GM08714 (cell line): ENCODE measurements around the gene LDB2.

ENCODE experiments used
- H3K4me3 ChIP-seq: fragments of 200-500 bp; sonication (Bioruptor generic); 2 replicates; pipeline ENCODE4 v1.5.1; 2014; ENCODE audit warnings: mild to moderate bottlenecking, low read length, inconsistent platforms
- ZNF274 ChIP-seq: IDR thresholded peaks from 2 replicates; pipeline ENCODE4 v1.6.1; 2012; ENCODE audit warnings: mild to moderate bottlenecking, low read depth, low read length

Gene LDB2

DNA sequence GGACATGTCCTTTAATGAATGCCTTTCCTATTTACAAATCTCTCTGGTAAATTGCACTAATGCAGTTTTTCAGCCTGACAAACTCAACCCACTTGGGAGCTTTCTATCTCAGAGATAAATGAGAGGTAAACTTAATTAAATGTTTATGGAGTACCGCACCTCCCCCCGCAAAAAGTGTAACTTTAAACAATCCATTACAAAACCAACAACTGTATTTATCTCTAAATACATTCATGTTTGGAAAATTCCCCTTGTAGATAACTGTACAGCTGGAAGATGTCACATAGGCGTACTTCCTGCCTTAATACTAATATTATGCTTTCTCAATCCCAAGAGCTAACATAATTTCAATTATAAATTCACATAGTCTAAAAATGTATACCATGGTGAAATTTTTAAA, 215.5 kb downstream of the LDB2 start:
- H3K4me3 ChIP-seq: no peak overlapping the region
- no peak for TF ChIP-seq ZNF274

DNA sequence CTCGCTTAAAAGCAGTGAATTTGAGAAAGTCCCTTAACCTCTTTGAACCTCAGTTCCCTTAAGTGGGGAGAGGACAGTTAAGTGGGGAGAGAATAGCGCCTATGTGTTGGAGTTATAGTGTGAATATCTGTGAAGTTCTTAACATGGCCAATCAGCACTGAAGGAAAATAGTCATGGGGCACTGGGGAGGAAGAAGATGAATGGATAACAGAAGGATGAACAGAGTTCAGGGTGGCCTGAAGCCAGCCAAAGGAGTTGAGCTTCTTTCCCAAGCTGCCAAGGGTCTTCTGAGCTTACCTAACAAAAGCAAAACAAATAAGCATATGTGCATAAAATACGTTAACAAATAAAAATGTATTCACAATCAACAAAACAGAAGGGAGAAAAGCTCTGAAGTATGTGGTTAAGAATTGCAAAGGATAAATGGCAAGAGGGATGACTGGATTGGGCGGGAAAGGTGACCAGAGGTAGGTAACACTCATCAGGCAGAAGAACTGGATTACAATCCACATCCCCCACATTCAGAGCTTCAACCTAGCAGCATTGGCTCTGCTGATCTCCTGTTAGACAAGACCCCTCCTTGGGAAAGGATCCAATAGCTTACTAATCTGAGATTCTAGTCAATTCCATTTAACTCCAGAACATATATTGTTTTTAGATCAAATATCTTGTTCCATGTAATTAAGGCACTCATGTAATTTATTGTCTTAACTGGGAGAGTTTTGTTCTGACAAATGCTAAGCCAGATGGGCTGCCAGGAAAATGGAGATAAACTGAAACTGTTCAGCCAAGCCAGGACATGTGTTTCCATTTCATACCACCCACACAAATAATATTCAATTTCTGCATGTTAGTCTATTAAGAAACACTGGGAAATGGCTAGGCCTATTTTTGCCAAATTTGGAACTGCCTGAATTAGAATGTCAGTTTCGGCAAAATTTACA, 221.2 kb downstream of the LDB2 start:
- TF ChIP-seq ZNF274: no peak
- H3K4me3 ChIP-seq: no peak overlapping the region

DNA sequence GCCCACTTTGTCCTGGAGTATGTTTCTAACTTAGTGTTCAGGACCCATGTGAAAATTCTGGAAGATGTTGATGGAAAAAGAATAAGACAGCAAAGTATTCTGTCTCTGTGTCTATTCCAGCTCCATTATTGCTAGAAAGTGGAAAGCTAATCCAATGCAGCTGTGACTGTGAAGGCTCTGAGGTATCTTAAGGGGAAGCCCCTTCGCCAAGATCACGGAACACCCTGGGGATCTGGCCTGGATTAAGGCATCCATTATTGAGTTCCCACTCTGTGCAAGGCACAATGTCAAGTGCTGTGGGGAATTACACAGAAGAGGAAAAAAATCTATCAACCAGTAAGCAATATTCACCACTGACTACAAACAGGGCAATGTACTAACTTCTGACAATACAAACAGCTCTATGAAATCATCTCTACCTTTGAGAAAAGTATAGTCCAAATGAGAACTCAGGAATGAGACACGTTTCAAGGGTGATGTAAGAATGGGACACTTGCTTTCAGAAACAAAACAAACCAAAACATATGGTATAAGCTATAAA, 222.1 kb downstream of the LDB2 start:
- no peak for TF ChIP-seq ZNF274
- H3K4me3 ChIP-seq: no peak overlapping the region

DNA sequence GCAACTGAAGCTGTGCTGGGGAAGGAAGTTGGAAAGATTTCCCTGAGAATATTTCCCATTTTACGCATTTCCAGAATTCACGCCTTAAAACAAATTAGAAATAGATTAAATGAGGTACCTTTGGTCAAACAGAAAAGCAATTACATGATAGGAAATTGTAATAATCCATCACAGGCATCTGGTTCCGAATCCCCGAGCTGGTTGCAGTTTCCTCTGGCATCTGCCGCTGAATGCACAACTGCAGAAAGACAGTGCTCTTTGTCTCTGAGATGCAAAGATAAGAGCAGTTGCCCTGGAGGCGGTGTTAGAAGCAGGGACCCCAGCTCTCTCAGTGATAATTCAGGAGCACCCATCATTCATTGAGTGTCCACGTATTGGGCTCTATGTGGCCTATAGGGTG, 224.4 kb downstream of the LDB2 start:
- H3K4me3 ChIP-seq: no peak overlapping the region
- TF ChIP-seq ZNF274: no peak

DNA sequence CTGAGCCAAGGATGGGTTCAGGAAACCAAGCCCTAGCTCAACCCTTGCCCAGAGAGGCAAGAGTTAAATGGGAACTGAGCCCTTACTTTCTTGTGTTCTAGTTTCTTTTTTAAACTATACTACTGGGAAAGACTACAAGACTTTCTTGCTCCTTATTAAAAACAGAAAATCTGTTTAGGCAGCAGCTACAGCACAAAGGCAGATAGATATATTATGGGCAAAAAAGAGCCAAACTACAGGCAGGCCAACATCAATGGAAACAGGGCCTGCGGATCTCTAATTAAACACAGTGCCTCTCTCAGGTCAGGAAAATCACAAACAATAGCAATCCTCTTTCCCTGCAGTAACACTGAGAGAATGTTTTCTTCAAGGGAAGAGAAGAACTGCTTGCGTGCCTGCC, 226.0 kb downstream of the LDB2 start:
- H3K4me3 ChIP-seq: no peak overlapping the region
- TF ChIP-seq ZNF274: no peak

DNA sequence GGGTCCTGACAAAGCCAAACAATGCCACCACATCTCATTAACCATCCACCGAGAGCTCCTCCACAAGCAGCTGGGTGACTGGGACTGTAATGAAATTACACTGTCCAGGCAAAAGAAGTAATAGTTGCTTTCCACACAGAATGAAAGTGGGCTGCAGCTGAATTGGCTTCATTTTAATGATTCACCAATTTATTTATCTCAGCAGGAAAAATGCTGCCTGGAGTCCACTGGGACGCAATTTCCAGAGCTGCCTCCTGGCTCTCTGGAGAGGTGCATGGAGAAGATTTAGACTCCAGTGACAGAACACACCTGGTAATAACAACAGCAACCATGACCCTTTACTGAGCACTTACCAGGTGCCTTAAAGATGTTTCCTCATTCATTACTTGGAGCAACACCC, 226.7 kb downstream of the LDB2 start:
- no peak overlapping the region for H3K4me3 ChIP-seq
- no peak for TF ChIP-seq ZNF274

DNA sequence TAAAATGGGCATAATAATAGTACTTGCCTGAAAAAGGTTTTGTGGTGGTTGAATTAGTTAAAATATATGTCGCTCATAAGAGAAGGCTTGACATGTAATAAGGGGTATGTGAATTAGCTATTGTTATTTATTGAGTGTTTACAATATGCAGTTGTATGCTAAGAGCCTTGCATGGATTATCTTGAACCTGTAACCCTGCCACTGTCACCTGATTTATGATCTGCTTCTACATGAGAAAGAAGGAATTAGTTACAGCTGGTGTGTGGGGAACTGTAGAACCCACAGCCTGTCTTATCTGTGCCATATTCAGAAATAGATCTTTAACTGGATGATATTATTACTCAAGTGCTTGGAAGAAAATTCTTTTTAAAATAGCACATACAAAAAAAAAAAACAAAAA, 227.7 kb downstream of the LDB2 start:
- TF ChIP-seq ZNF274: no peak
- no peak overlapping the region for H3K4me3 ChIP-seq

DNA sequence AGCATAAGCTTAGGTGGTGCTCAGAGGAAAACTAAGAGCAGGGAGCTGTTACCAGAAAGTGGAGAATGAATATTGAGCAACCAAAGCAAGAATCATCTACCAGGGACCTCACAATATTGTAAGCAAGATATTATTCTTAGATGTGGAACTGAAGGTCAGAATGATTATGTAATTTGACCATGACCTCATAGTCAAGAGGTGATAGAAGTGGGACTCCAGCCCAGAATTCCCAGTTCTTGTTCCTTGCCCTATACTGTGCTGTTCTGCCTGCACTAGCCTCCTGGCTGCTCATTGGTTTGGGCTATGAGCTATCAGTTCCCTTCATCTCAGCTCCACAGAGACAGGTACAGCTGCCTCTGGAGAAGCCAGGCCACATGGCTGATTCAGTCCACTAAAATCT, 229.4 kb downstream of the LDB2 start:
- no peak overlapping the region for H3K4me3 ChIP-seq
- TF ChIP-seq ZNF274: no peak

DNA sequence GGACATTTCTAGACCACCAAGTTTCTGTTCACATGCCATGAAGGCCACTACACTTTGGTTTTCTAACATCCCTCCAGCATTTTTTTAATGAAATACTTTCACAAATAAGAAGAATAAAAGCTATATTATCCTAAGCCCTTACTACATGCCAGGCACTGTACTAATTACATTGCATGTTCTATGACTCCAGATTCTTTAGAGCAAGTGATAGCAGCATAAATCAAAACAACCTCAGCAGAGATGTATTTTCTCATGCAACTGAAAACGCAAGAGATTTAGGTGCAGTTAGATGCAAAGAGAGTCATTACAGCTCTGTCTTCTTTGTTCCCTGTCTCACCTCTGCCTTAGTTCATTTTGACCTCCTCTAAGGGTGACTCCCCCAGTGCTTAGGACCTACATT, 230.0 kb downstream of the LDB2 start:
- H3K4me3 ChIP-seq: no peak overlapping the region
- TF ChIP-seq ZNF274: no peak

DNA sequence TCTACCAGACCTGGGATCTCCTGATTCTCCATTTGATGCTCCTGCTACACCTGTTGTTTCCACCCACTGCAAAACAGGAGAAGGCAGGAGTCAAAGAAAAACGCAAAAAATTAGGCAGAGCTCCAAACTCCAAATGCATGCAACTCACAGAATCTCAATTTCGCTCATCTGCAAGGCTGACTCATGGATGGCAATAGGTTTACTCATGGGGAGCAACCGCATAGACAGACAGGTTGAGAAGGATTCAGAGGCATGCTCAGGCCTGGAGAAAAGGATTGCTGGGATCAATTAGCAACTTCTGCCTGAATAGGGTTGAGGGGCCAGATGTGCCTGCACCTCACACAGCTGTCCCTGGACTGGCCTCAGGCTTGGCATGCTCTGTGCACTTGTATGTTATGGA, 231.0 kb downstream of the LDB2 start:
- TF ChIP-seq ZNF274: no peak
- no peak overlapping the region for H3K4me3 ChIP-seq

DNA sequence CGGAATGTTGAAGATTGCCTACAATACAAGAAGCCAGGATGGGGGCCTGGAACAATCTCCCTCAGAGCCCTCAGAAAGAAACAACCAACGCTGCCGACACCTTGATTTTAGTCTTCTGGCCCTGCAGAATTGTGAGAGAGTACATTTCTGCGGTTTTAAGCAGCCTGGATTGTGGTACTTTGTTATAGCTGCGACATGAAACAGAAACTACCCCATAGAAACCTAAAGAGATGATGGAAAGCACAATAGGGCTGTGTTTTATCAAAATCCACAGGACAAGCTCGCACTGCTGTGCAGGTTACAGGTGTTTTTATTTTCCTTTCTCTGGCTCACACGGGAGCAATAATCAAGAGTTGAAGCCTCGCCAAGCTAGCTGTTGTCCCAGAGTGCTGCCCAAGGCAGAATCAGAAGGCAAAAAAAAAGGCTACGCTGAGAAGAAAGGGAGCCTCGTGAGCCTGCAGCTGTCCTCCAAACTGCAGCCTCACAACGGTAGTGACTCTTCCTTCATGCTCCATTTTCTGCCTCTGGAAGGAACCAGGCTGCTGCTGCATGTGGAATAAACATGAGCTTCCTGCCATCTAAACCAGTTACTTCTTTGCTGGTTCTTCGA, 232.4 kb downstream of the LDB2 start:
- TF ChIP-seq ZNF274: no peak
- no peak overlapping the region for H3K4me3 ChIP-seq

DNA sequence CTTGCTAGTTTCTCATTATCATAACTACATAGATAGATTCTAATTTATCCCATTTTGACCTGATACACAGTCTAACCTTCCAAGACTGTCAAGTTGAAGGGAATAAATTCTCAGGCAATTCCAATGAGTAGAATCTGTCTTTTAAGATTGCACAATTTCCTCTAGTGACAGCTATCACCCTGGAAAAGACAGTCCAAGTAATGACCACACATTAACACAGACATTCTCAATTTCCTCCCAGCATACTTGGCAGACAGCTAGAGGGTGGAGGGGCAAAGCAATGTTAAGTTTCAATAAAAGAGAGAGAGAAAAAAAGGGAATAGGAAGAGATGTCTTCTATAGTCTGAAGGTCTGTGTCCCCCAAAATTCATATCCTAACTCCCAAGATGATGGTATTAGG, 234.7 kb downstream of the LDB2 start:
- no peak overlapping the region for H3K4me3 ChIP-seq
- TF ChIP-seq ZNF274: no peak

DNA sequence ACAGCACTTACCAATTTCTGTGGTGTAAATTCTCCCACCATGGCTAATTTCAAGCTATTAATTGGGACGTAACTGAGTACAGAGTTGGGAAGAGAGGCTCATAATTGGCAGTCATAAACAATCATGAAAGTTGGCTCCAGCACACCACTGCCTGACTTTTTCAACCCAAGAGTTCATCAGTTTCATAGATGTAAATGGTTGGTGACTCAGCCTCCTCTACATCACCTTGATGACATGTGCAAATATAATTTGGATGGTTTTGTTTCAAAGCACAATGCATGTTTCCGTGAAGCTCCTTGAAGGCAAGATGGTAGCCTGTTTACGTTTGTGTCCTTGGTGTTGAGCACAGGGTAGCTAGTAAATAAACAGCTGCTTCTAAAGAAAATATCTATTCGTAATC, 235.1 kb downstream of the LDB2 start:
- no peak for TF ChIP-seq ZNF274
- no peak overlapping the region for H3K4me3 ChIP-seq

DNA sequence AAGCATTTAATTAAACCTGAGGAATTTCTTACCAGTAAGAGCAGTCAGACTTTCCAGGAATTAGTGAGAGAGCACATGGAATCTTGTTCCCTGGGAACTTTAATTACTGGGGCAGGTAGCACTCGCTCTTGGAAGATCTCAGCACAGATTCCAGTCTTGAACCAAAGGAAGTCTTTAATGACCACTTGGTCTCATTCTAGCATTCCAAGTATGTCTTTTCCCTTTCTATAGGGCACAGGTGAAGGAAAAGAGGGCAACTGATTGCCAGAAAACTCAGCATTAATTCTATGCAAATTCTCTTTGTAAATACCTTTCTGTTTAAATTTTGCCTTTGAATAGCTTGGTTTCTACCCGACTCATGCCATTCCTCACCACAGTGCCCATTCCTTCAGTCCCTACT, 236.6 kb downstream of the LDB2 start:
- no peak overlapping the region for H3K4me3 ChIP-seq
- TF ChIP-seq ZNF274: no peak

DNA sequence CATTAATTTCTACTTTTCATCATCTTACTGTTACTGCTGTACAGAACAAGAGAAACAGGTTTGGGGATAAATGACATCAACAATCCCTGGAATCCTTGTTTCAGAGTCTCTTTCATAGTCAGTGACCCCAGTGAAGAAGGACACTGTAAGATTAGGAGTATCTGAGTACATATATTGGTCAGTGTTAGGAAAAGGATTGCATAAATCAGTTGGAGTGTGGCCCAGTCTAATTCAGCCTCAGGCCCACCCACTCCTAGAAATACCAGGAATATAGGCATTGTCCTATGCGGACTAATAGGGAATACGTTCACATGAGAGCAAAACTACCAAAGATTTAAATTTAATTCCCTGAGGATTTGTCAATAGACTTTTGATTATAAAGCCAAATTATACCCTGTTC, 237.8 kb downstream of the LDB2 start:
- H3K4me3 ChIP-seq: no peak overlapping the region
- TF ChIP-seq ZNF274: no peak
